SK-N-DZ (cell line): Measurements from ENCODE around the gene WASHC2A.
"Not testable (repeated sequence)": the region's sequence is repeated elsewhere in the genome, so short reads cannot be mapped to it uniquely, and the experiment has no call there.

Experiments
- DNase-seq: peaks from one replicate; pipeline ENCODE4 v3.0.0-alpha.2; 2015; ENCODE audit warnings: low spot score

Gene WASHC2A

GRCh38 chr10:50143512-50144174, 75.9 kb downstream of the WASHC2A start:
- DNase-seq: not testable (repeated sequence)

GRCh38 chr10:50145575-50145974, 77.8 kb downstream of the WASHC2A start:
- DNase-seq: not testable (repeated sequence)

- peak; percentile 45 for DNase-seq
Measured at GRCh38 chr10:50152792-50153272, 85.1 kb downstream of the WASHC2A start.

- not testable (repeated sequence) for DNase-seq
Measured at GRCh38 chr10:50157868-50158267, 90.1 kb downstream of the WASHC2A start.

- DNase-seq: not testable (repeated sequence)
Measured at GRCh38 chr10:50159856-50160255, 92.1 kb downstream of the WASHC2A start.

- DNase-seq: not testable (repeated sequence)
Measured at GRCh38 chr10:50165038-50165437, 97.3 kb downstream of the WASHC2A start.

- not testable (repeated sequence) for DNase-seq
Measured at GRCh38 chr10:50167833-50168232, 100.1 kb downstream of the WASHC2A start.

- DNase-seq: not testable (repeated sequence)
Measured at GRCh38 chr10:50169506-50169905, 101.8 kb downstream of the WASHC2A start.

- DNase-seq: not testable (repeated sequence)
Measured at GRCh38 chr10:50174788-50175525, 107.2 kb downstream of the WASHC2A start.
